ENCODE data around the gene C1orf52. TPM values are rescaled to one million over a fixed set of nuclear protein-coding genes. Genes with fewer than 3 reads are reported as not detected.

Gene C1orf52
- total RNA-seq, 1 donor, result 32.4 TPM

GRCh38 chr1:85200463-85201339 is 58.8 kb downstream of the C1orf52 start, which contains the start of gene SYDE2:
Gene SYDE2 (minus strand): TSS chr1:85201016. CDS start chr1:85200996, 20 bp downstream.
- H3K27me3 ChIP-seq (ENCODE audit: insufficient read depth, low read length), result peaks cover 57% of the 10 kb centered on the region
- H3K4me3 ChIP-seq (ENCODE audit: low read length), result peak within 1 kb of the TSS; percentile 49
- H3K9me3 ChIP-seq (ENCODE audit: low read depth, low read length), result no peaks in the 10 kb centered on the region
- H3K4me1 ChIP-seq (ENCODE audit: insufficient read depth, low read length), result peaks cover 19% of the 10 kb centered on the region

Other genes with a start within 250 kb of the C1orf52 start
- 0.63 TPM for gene MCOLN3, start 211.2 kb downstream of the C1orf52 start, total RNA-seq
- gene SYDE2, start 58.6 kb downstream of the C1orf52 start, total RNA-seq, result 10.7 TPM
- gene BCL10, start 17.0 kb upstream of the C1orf52 start, total RNA-seq, result 66.5 TPM
- gene DDAH1, start 205.5 kb upstream of the C1orf52 start, total RNA-seq, result 0.21 TPM